ENCODE results near the gene PCP4L1.
"Not testable (repeated sequence)": the region's sequence is repeated elsewhere in the genome, so short reads cannot be mapped to it uniquely, and the experiment has no call there.

Gene PCP4L1

DNA sequence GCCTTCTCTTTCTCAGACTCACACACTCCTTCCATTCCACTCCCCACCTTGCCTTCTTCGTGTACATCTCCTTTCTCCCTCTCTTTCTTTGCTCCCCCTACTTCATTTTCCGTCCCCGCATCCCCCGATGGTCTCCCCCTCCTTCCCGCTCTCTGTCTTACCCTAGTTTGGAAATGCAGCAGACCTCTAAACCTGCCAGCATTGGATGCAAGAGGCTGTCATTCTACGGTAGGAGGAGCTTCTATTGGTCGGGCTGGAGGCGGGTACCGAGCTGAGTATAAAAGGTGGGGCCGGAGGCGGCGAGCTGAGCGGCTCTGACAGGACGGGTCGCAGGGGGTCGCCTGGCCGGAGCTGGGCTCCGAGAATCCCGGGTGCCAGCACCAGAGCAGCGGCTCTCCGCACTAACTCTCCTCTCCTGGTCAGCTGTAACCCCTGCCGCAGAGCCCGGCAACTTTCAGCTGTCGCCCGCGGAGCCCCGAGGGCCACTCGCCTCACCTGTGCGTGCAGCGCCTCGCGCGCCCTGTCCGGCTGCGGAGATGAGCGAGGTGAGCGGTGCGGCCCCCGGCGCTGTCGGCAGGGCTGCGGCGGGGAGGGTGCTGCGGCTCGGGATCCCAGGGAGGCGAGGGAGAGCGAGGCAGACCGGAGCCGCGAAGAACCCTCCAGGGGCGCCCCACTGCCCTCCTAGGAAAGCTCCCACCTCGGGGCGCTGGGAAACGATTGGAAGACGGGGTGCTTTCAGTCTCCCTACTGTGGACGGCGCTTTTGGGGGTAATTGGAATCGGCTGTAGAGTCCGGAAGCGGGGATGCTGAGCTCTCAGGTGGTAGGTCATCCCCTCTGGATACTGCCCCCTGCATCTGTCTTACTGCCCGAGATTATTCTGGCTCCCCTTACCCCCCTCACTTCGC is at the start of gene PCP4L1:
Gene PCP4L1, plus strand, starts transcription at position 307 of the 906 bp plus-strand sequence. Its CDS starts 230 bp downstream, at position 537.
- DNase-seq, result peak; percentile 49

DNA sequence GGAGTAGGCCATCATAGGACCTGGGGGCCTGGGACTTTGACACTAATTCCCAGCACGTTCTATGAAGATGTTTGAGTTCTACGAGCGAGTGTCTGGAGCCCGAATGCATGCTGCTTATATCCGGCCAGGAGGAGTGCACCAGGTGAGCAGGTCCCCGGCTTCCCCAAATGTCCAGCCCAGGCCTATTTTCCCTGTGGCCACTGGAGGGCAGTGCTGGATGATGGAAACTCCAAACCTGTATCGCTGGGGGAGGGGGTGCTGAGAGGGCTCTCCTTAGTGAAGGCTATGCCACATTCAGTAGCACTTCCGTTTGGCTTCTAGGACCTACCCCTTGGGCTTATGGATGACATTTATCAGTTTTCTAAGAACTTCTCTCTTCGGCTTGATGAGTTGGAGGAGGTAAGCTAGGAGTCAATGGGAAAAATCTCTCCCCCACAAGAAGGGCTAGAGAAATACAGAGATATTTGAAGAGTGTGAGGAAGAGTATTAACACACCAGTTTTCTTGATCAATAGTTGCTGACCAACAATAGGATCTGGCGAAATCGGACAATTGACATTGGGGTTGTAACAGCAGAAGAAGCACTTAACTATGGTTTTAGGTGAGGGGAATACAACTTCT is 48.6 kb upstream of the PCP4L1 start:
- peak; percentile 64 for DNase-seq

DNA sequence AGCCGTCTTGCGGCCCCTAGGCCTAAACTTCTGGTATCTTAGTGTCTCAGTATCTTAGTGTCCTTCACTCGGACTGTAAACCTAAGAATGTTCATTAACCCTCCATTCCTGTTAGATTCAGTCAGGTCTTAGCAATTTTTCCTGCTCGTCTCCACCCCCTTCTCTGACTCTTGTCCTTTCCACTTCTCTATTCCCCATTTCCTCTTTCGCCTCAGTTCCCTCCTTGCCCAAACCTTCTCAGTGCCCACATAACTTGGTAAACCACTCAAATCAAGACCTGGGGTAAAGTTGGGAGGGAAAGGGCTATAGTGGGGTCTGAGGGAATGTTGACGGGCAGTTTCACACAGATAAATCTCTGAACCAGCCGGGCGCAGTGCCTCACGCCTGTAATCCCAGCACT is 44.2 kb upstream of the PCP4L1 start:
- DNase-seq, result no peak

DNA sequence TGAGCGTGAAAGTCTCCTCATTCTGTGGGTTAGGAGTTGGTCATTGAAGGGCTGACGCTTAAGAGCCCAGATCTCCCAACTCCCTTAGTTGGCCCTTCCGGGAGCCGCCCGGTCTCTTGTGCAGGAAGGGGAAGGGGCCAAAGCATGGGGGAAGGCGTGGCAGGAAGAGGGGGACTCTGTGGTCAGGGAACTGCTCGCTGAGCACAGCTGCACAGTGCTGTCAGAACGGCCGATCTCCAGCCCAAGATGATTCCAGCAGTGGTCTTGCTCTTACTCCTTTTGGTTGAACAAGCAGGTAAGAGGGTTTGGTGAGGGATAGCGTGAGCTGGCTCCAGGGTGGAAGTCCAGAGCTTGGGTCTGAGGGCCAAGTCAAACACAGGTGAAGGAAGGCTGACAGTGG is 43.5 kb upstream of the PCP4L1 start, which contains the start of gene FCER1G:
Gene FCER1G, plus strand, starts transcription at position 220 of the 400 bp plus-strand sequence. Its CDS starts 27 bp downstream, at position 247.
- DNase-seq, result no peak

DNA sequence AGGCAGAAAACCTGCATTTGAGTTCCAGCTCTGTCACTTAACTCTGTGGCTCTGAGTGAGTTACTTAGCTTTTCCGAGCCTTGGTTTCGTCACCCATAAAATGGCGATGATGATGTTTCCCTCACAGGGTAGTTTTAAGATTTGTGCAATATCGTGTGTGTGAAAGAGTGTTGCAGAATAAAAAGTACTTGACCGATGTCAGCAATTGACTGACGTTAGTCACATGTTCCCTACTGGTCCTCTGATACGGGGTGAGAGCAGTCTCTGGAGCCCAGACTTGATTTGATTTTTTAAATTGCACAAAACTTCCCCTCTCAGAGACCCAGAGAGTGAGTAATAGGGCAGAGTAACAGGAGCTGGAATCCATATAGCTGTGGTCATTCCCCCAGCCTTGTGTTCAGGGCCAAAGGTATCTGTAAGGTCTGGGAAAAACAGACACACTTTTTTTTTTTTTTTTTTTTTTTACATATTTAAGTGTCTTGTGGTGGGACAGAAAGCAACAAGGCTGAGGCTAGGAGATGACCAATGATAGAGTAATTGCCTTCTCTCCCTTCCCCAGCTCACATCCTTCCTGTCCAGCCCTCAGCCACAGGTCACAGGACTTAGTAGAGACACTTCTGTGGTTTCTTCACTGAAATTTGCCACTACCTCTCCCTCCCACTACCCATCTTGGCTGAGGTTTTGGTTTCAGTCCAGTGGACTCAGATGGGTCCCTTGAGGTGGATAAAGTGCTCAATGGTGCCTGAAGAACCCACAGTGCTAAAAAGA is 41.4 kb upstream of the PCP4L1 start:
- no peak for DNase-seq

DNA sequence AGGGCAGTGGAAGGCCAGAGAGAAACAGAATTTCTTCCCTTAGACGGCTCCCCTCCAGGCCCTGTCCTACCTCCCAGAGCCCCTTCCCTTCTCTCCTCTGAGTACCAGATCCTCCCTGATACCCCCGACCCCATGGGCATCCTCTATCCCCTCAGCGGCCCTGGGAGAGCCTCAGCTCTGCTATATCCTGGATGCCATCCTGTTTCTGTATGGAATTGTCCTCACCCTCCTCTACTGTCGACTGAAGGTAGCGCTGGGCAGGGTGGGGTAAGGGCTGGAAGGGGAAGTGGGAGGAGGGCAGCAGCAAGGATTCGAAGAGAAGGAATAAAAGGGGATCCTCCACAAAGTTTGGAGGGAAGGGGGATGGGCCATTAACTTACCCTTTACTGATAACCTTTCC is 40.7 kb upstream of the PCP4L1 start:
- DNase-seq, result no peak

DNA sequence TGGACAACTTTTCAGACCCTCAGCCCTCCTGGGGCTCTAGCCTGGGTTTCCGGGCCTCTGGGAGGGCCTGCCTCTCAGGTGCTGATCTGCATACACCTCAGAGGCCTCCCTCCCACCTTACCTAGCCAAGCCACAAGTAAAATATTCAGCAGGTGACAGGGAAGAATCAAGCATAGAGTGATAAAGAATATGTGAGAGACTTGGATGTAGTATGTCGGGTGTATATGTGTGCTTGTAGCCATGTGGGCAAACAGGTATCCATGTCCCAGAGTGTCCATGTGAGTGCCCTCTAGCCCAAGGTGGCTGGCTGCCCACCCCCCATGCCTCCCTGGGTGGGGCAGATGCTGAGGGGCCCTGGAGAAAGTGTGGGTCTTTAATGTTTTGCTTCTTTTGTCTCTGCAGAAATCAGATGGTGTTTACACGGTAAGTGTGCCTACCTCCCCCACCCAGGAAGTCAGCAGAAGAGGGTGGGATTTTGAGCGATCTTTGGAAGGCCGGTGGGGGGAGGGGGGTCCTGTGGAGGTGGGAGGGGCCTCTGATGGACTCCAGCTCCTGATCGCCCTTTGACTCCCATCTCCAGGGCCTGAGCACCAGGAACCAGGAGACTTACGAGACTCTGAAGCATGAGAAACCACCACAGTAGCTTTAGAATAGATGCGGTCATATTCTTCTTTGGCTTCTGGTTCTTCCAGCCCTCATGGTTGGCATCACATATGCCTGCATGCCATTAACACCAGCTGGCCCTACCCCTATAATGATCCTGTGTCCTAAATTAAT is 40.1 kb upstream of the PCP4L1 start:
- no peak for DNase-seq

DNA sequence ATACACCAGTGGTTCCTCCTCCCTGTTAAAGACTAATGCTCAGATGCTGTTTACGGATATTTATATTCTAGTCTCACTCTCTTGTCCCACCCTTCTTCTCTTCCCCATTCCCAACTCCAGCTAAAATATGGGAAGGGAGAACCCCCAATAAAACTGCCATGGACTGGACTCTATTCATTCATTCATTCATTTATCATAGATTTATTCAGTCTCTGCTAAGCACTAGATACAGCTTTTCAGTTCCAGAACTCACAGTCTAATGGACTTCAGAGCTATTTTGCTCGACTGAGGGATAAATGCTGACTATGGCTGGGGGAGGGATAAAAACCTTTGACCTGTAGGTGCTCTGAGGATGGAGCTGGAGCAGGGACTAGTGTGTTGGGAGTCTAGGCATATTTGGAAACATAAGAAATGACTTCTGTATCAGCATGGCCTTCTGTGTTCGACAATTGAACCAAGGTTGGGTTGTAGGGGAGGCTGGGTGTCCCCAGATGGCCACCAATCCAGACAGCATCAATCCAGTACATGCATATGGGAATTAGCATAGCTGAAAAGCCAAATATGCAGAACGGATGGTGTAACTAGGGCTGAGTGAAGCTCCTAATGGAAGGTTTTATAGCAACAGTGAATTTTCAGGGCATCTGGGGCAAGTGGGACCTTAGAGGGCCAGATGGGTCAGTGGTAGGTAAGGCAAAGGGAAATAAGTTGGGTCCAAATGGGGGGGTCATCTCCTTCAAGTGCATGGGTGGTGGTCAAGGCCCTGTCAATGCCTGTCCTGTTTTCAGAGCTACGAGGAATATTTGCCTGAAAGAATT is 39.3 kb upstream of the PCP4L1 start:
- DNase-seq, result no peak

DNA sequence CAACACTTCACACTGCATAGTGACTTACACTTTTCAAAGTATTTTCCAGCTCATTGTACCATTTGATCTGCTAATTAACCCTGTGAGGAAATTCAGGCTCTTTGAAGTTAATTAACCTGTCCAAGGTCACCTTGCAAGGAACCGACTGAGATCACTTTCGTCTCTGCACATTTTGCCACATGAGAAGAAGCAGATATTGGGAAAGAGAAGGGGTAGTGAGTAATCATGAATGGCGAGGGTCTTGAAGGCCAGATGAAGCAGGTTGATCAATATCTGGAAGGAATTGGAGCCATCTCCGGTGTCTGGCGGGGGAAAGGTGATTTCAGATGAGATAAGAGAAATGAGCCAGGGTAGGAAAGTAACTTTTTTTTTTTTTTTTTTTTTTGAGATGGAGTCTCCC is 38.5 kb upstream of the PCP4L1 start:
- DNase-seq, result no peak

DNA sequence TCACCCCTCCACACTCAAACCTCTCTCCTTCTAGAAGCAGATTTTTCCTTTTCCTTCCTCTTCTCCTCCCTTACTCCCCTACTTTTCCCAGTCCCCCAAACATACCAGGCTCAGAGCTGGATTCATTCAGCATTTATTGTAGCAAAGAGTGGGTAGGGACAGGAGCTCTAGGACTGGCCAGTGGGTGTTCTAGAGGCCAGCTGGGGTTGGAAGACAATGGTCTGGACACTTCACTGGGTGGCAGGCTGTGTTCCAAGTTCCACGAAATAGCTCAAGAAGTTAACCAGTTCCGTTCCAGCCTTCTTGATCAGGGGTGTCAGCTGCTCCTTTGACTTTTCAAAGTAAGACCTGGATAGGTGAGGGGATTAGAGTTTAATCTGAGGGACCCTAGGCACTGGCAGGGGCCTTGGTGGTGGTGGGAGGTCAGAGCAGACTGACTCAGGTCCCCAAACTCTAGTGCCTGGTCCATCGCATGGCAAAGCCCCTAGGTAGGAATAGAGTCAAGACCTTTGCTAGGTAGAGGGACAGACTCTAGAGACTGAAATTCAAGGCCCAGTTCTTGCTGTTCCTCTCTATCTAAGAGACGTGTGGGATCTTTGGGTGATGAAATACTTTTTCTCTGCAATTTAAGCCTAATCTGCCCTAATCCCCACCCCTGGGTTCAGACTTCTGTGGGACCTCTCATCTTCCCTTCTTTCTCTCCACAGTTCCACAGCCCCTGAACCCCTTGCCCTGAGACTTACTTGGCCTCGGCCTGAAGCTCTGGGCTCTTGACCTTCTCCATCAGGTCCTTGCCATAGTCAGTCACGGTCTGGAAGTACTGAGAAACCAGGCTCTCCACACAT is 36.1 kb upstream of the PCP4L1 start:
- no peak for DNase-seq

DNA sequence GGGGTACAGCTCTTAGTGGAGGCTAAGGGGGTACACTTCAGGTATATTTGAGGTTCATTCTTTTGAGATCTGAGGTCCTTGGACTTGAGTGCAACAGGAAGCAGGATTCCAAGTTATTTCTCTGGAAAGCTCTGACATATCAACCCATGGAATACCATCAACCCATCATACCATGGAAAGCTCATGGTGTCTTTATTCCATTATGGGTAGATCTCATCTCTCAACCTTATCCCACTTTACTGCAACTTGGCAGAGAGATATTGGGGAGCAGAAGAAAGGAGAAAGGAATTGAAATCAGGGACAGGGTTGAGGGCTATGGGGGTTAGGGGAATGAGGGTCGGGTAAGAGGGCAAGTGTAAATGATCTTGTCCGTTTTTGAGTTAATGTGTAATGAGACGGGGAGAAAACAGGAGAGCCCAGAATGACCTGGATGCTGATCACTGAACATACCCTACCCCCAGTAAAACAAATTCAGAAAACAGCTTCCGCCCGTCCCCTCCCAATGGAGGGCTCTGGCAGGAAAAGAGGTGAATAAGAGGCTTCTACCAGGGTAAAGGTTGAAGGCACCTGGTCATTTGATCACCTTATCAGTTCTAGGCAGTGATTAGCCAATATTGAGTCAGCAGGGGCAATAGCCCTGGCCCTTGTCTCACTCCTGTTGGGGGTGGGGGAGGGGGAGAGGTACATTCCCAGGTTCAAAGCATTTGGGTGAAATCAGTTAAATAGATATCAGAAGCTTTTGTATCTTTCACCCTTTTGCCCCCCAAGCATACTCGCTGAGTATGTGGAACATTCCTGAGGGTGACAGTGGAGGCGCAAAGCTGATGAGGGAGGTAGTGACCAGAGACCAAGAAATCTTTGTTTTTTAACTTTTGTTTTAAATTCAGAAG is 34.5 kb upstream of the PCP4L1 start:
- DNase-seq, result no peak

DNA sequence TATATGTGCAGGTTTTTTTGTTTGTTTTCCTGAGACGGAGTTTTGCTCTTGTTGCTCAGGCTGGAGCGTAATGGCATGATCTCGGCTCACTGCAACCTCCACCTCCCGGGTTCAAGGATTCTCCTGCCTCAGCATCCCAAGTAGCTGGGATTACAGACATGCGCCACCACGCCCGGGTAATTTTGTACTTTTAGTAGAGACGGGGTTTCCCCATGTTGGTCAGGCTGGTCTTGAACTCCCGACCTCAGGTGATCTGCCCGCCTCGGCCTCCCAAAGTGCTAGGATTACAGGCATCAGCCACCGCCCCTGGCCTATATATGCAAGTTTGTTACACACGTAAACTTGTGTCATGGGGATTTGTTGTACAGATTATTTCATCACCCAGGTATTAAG is 33.9 kb upstream of the PCP4L1 start:
- not testable (repeated sequence) for DNase-seq

DNA sequence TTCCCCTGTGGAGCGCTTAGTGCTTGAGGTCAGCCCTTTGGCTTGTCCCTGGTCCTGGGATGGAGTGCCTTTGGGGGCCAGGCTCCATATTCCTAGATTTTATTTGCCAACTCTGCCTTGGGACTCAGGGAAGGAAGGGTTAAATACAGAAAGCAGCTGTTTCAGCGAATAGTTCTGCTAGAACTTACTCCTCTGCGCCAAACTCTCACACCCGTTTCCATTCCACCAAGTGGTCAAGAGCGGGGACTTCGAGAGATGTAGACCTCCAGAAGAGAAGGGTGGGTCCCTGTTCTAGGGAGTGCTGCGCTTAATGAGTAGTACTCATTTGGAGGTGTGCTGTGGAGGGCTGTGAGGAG is 33.4 kb upstream of the PCP4L1 start:
- no peak for DNase-seq

DNA sequence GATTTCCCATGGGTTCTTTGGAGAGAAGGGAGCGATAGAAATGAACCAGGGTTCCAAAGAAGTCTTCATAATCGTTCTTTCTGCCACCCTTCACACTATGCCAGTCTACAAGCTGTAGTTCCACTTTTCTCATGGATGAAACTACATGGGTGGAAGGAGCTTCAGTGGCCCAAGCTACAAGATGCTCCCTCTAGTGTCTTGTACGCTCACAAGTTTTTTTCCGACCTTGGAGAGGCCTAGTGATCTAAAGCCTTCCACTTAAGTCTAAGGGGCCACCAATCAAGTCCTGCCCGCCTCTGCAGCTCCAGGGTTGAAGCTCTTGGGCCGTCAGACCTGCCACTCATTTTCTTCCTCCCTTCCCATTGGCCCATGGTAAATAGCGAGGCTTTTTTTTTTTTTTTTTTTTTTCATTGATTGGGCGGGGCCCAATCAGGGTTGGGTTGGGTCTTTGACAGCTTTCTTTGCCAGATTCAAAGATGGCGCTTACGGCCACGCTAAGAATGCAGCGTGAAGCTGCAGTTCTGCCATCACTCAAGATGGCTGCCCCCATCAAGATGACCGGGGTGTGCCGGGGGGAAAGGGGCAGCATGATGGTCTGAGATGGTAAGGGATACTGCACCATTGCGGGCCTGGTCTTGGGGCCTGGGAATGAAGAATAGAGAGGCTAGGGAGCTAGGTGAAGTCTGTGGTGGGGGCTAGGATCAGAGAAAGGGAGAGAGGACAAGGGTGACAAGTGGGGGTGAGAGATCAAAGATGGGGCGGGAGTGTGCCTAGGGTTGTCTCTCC is 32.8 kb upstream of the PCP4L1 start, which contains the start of gene TOMM40L:
Gene TOMM40L, plus strand, starts transcription at position 527 of the 786 bp plus-strand sequence. CDS start 430 bp downstream, outside the sequence.
- peak; percentile 93 for DNase-seq

DNA sequence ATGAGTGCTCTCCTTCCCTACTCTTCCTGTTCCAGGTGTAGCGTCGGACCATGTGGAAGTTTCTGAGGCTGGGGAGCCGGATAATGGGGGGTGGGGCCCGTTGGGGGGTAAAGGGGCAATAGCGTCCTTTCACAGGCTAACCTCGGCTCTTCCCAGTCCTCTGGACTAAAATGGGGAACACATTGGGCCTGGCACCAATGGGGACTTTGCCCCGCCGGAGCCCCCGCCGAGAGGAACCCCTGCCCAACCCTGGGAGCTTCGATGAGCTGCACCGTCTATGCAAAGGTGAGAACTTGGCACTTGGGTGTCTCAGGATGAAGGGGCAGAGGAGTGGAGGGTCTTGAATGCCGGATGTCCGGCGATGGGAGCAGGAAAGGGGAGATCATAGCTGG is 32.2 kb upstream of the PCP4L1 start:
- no peak for DNase-seq

DNA sequence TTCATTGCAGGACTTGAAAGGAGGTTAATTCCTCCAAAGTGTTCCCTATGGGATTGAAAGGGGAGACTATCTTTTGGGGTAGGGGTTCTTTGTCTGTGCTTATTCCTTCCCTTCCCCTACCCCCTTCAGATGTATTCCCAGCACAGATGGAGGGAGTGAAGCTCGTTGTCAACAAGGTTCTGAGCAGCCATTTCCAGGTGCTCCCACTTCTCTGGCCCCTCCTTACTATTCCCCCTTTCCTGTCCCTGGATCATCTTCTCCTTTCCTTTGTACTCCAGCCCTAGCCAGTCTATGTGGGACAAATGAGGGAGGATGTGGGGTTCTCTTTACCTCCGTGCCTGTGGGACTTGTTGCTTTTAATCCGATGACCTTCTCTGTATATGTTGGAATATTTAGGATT is 31.8 kb upstream of the PCP4L1 start:
- DNase-seq, result no peak

DNA sequence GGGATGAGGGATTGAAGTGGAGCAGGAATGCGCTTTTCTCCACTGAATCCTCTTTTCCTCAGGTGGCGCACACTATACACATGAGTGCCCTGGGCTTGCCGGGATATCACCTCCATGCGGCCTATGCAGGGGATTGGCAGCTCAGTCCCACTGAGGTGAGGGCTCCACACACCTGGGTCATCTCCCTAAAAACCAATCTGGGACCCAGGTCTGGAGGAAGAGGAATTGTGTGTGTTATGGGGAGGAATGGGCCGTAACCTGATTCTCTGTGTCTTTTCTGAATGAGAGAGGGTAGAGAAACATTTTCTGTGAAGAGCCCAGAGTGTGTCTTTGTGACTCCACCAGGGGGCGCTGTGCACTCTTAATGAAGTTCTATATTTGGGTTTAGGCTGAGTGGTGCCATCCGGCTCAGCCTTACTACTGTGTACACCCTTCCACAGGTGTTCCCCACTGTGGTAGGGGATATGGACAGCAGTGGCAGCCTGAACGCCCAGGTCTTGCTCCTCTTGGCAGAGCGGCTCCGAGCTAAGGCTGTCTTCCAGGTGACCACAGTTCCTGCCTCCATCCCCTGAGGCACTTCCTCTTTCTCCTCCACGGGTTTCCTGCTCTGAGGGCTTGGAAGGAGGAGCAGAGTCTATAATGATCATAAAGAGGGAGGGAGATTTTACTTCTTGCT is 31.2 kb upstream of the PCP4L1 start:
- peak; percentile 56 for DNase-seq

DNA sequence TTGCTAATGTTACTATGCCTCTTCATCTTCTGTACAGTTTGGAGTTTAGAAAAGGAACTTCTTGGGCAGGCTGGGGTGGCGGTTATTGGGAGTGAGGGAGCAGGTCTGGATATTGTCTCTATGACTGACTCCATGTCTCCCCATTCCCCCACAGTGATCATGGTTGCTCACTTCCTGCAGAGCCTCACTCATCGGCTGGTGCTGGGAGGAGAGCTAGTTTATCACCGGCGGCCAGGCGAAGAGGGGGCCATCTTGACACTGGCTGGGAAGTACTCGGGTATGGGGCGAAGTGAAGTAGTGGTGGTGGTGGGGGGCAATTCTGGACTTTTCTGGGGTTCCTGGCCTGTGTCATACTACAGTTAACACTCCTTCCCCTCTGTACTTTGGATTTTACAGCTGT is 30.5 kb upstream of the PCP4L1 start:
- no peak for DNase-seq
